ENCODE data around the gene RPS19.

Gene RPS19

GRCh38 chr19:41859618-41860418 lies at the start of gene RPS19:
Gene RPS19, plus strand, starts transcription at chr19:41860255. Its CDS starts 520 bp downstream, at chr19:41860775.
- FAIRE-seq, result peak; percentile 6
- no peak for TF ChIP-seq CTCF (IDR thresholded peaks at IDR 0.05; ENCODE audit: insufficient read depth, missing control alignments)
- DNase-seq (ENCODE audit: insufficient read length, low spot score), result peak; percentile 85

- FAIRE-seq (no peak), DNase-seq (ENCODE audit: insufficient read length, low spot score) (no peak)
- TF ChIP-seq CTCF (IDR thresholded peaks at IDR 0.05; ENCODE audit: insufficient read depth, missing control alignments), result no peak
Measured at GRCh38 chr19:41810301-41810700, 49.8 kb upstream of the RPS19 start.

GRCh38 chr19:41811036-41811435 lies 49.0 kb upstream of the RPS19 start:
- DNase-seq (ENCODE audit: insufficient read length, low spot score) (no peak), FAIRE-seq (no peak)
- no peak for TF ChIP-seq CTCF (IDR thresholded peaks at IDR 0.05; ENCODE audit: insufficient read depth, missing control alignments)

DNA sequence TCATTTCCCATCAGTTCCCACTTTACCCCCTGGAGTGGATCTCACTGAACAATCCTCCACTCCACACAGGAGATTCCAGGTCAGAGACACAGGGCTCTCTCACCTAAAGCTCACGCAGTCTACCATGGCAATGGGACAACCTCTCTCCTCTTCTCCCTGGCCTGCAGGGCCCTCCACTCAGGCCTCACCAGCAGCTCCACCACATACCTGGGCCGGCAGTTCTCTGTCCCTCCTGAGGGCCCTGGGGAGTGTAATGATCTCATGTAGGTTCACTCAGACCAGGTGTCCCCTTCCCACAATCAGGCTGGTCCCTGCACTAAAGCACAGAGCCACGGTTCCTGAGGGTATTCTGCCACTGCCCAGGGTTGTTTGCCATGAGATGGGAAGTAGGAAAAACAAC lies 48.1 kb upstream of the RPS19 start:
- no peak for TF ChIP-seq CTCF (IDR thresholded peaks at IDR 0.05; ENCODE audit: insufficient read depth, missing control alignments)
- FAIRE-seq (no peak), DNase-seq (ENCODE audit: insufficient read length, low spot score) (no peak)

GRCh38 chr19:41813911-41814310 lies 46.1 kb upstream of the RPS19 start:
- FAIRE-seq, result no peak
- TF ChIP-seq CTCF (IDR thresholded peaks at IDR 0.05; ENCODE audit: insufficient read depth, missing control alignments), result no peak
- no peak for DNase-seq (ENCODE audit: insufficient read length, low spot score)

GRCh38 chr19:41815301-41815700 lies 44.8 kb upstream of the RPS19 start:
- FAIRE-seq (no peak), DNase-seq (ENCODE audit: insufficient read length, low spot score) (no peak)
- no peak for TF ChIP-seq CTCF (IDR thresholded peaks at IDR 0.05; ENCODE audit: insufficient read depth, missing control alignments)

- no peak for FAIRE-seq
- no peak for TF ChIP-seq CTCF (IDR thresholded peaks at IDR 0.05; ENCODE audit: insufficient read depth, missing control alignments)
- no peak for DNase-seq (ENCODE audit: insufficient read length, low spot score)
Measured at GRCh38 chr19:41816761-41817160, 43.3 kb upstream of the RPS19 start.

Measured in D721Med (cell line).